MM.1S (cell line): ENCODE results near the gene GAPDH.

Experiments used
- DNase-seq: peaks from one replicate; pipeline ENCODE4 v3.0.0-alpha.2; 2015
- H2AFZ ChIP-seq: fragments of 300-600 bp; sonication (generic); 2 replicates; pipeline ENCODE4 v1.6.0; 2016; ENCODE audit warnings: antibody characterized with exemption, low read length
- H3F3A ChIP-seq: fragments of 300-600 bp; sonication (generic); 2 replicates; pipeline ENCODE4 v1.6.1; 2016; ENCODE audit warnings: mild to moderate bottlenecking, antibody characterized with exemption, low read length, moderate library complexity, mixed read lengths; ENCODE audit not compliant: insufficient read depth
- H3K27ac ChIP-seq: fragments of 300-600 bp; sonication (generic); 2 replicates; pipeline ENCODE4 v1.5.1; 2016; ENCODE audit warnings: mild to moderate bottlenecking, low read length
- H3K27me3 ChIP-seq: fragments of 300-600 bp; sonication (generic); replicated peaks from 2 replicates; pipeline ENCODE4 v1.6.0; 2016; ENCODE audit warnings: low read length; ENCODE audit not compliant: insufficient read depth
- H3K36me3 ChIP-seq: fragments of 300-600 bp; sonication (generic); replicated peaks from 2 replicates; pipeline ENCODE4 v1.6.1; 2016; ENCODE audit warnings: mild to moderate bottlenecking, low read length, mixed read lengths; ENCODE audit not compliant: insufficient read depth
- H3K4me1 ChIP-seq: fragments of 300-600 bp; sonication (generic); 2 replicates; pipeline ENCODE4 v1.6.1; 2016; ENCODE audit warnings: low read length, mixed read lengths
- H3K4me2 ChIP-seq: fragments of 300-600 bp; sonication (generic); 2 replicates; pipeline ENCODE4 v1.6.0; 2016; ENCODE audit warnings: low read depth, low read length
- H3K4me3 ChIP-seq: fragments of 300-600 bp; sonication (generic); 2 replicates; pipeline ENCODE4 v1.5.1; 2016; ENCODE audit warnings: low read length, mixed read lengths
- H3K79me2 ChIP-seq: fragments of 300-600 bp; sonication (generic); 2 replicates; pipeline ENCODE4 v1.6.1; 2016; ENCODE audit warnings: mixed run types, low read length, mixed read lengths
- H3K9ac ChIP-seq: fragments of 300-600 bp; sonication (generic); 2 replicates; pipeline ENCODE4 v1.6.1; 2016; ENCODE audit warnings: low read length, mixed read lengths
- H3K9me2 ChIP-seq: fragments of 300-600 bp; sonication (generic); replicated peaks from 2 replicates; pipeline ENCODE4 v1.6.1; 2016; ENCODE audit warnings: mild to moderate bottlenecking, low read length, mixed read lengths; ENCODE audit not compliant: insufficient read depth
- H3K9me3 ChIP-seq: fragments of 300-600 bp; sonication (generic); replicated peaks from 2 replicates; pipeline ENCODE4 v1.6.1; 2016; ENCODE audit warnings: mild to moderate bottlenecking, low read length, mixed read lengths; ENCODE audit not compliant: insufficient read depth
- H4K20me1 ChIP-seq: fragments of 300-600 bp; sonication (generic); 2 replicates; pipeline ENCODE4 v1.6.1; 2016; ENCODE audit warnings: mild to moderate bottlenecking, low read length, moderate library complexity, mixed read lengths; ENCODE audit not compliant: insufficient read depth
- EZH2 ChIP-seq: fragments of 300-600 bp; sonication (generic); optimal IDR thresholded peaks from 2 replicates; pipeline ENCODE3; 2017; ENCODE audit warnings: low read depth, mild to moderate bottlenecking, antibody characterized with exemption, low read length, mixed read lengths
- EZH2phosphoT487 ChIP-seq: fragments of 300-600 bp; sonication (generic); IDR thresholded peaks from 2 replicates; pipeline ENCODE4 v1.6.1; 2018; ENCODE audit warnings: antibody characterized with exemption, low read length
- TF ChIP-seq, protein P1 (sequence below): fragments of 300-600 bp; sonication (generic); IDR thresholded peaks from 2 replicates; pipeline ENCODE4 v1.5.1; 2016; ENCODE audit warnings: antibody characterized with exemption, low read length, mixed read lengths

GAPDH gene

DNA sequence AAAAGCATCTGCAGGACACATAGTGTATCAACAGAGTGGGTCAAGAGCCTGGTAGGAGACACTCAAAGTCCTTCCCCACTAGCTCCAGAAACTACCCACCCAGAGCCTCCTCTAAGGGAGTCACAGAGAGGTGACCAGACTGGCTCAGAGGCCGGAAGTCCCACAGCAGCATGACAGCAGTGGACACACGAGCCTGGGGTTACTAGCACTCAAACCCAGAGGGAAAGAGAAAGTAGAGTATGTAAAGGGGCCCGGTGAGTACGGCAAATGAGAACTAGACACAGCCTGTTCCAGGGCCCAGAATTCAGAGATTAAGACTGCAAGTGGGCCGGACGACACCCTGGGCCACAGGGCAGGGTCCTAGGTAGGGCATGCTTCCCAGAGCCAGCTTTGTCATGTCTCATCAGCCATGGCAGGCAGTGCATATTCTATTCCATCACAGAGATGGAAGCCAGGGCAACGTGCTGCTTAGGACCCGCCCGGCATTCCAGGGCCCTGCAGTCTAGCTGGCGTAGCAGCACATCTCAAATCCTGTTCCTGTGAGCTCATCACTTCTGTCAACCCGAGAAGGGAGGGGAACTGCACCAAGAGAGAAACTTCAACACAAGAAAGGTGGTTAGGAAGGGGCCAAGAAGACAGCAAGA, 17.3 kb downstream of the GAPDH start:
- H3K9ac ChIP-seq: no peak overlapping the region
- H2AFZ ChIP-seq: no peak overlapping the region
- no peaks in the 10 kb centered on the region for H3K36me3 ChIP-seq
- no peaks in the 10 kb centered on the region for H3K9me3 ChIP-seq
- no peak overlapping the region for H3K4me3 ChIP-seq
- no peaks in the 10 kb centered on the region for H4K20me1 ChIP-seq
- H3K27me3 ChIP-seq: no peaks in the 10 kb centered on the region
- no peak overlapping the region for H3K4me2 ChIP-seq
- 0 out of 2 replicates have a peak, but pooled peaks cover 8% of the 10 kb centered on the region for H3K4me1 ChIP-seq
- peaks cover 2% of the 10 kb centered on the region for H3F3A ChIP-seq
- peaks cover 47% of the 10 kb centered on the region for H3K79me2 ChIP-seq
- no peak for TF ChIP-seq EZH2
- TF ChIP-seq EZH2phosphoT487: no peak
- TF ChIP-seq, protein P1, sequence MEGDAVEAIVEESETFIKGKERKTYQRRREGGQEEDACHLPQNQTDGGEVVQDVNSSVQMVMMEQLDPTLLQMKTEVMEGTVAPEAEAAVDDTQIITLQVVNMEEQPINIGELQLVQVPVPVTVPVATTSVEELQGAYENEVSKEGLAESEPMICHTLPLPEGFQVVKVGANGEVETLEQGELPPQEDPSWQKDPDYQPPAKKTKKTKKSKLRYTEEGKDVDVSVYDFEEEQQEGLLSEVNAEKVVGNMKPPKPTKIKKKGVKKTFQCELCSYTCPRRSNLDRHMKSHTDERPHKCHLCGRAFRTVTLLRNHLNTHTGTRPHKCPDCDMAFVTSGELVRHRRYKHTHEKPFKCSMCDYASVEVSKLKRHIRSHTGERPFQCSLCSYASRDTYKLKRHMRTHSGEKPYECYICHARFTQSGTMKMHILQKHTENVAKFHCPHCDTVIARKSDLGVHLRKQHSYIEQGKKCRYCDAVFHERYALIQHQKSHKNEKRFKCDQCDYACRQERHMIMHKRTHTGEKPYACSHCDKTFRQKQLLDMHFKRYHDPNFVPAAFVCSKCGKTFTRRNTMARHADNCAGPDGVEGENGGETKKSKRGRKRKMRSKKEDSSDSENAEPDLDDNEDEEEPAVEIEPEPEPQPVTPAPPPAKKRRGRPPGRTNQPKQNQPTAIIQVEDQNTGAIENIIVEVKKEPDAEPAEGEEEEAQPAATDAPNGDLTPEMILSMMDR: no peak
- no peak for DNase-seq
- no peak overlapping the region for H3K27ac ChIP-seq
- no peaks in the 10 kb centered on the region for H3K9me2 ChIP-seq

DNA sequence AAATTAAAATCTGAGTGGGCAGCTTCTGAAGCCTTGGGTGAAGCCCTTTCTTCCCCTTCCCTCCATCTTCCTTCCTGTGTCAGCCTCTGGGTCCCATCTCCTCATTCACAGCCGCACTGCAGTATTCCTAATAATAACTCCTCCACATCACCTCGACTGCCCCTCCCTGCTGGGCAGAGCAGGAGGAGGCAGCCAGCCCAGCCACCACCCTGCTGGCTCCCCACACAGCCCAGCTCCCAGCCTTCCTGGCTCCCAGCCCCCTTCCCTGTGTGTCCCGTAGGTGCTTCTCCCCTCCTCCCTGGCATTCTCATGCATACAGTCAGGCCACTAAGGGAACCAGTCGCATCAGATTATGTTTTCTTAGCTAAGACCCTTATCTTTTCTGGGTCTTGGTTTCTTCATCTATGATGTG, 17.8 kb downstream of the GAPDH start:
- Histone ChIP-seq H3K79me2 (peaks cover 51% of the 10 kb centered on the region), H3K27ac (no peak overlapping the region), H3F3A (peaks cover 7% of the 10 kb centered on the region), H3K4me3 (no peak overlapping the region), H3K27me3 (no peaks in the 10 kb centered on the region), H2AFZ (no peak overlapping the region), H3K9me3 (no peaks in the 10 kb centered on the region), H3K9ac (no peak overlapping the region), H3K36me3 (no peaks in the 10 kb centered on the region), H3K4me1 (0 out of 2 replicates have a peak, but pooled peaks cover 8% of the 10 kb centered on the region), H3K9me2 (no peaks in the 10 kb centered on the region), H4K20me1 (no peaks in the 10 kb centered on the region), H3K4me2 (no peak overlapping the region)
- no peak for TF ChIP-seq EZH2phosphoT487
- TF ChIP-seq, protein P1: no peak
- TF ChIP-seq EZH2: no peak
- DNase-seq: no peak

DNA sequence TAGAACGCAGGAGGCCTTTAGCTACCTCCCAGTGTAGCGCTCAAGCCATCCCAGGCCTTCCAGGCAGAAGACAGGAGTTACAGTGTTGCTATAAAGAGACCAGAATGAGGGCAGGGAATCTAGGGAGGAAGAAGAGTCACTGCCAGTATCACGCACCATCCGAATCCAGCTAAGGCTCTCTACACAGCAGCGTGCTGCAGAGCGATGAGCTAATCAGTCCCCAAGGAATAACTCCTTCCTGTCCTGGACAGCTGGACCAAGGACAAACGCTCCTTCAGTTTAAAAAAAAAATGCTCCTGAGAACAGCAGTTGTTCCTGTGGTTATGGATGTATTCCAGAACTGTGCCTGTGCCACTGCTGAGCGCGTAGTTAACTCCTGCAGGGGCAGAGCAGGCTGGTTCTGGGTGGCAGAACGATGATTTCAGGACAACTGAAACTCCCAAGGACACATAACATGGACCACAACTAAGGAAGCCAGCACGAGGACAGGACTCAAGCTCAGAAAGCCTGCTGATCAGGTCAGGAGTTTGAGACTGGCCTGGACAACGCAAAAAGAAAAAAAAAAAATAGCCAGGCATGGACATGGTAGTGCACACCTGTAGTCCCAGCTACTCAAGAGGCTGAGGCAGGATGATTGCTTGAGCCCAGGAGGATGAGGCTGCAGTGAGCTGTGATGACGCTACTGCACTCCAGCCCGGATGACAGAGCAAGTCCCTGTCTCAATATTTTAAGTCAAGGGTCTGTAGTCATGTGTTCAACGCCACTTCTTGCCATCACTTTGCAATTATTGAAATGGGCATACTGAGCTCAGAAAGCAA, 18.9 kb downstream of the GAPDH start:
- Histone ChIP-seq H3F3A (peaks cover 11% of the 10 kb centered on the region), H3K4me3 (no peak overlapping the region), H3K9ac (no peak overlapping the region), H2AFZ (no peak overlapping the region), H3K27me3 (no peaks in the 10 kb centered on the region), H3K4me2 (no peak overlapping the region), H3K9me3 (no peaks in the 10 kb centered on the region), H3K36me3 (no peaks in the 10 kb centered on the region), H3K27ac (no peak overlapping the region), H4K20me1 (no peaks in the 10 kb centered on the region), H3K4me1 (0 out of 2 replicates have a peak, but pooled peaks cover 8% of the 10 kb centered on the region), H3K9me2 (no peaks in the 10 kb centered on the region), H3K79me2 (peaks cover 54% of the 10 kb centered on the region)
- TF ChIP-seq EZH2 (no peak), EZH2phosphoT487 (no peak)
- TF ChIP-seq, protein P1: no peak
- DNase-seq: no peak
